ENCODE data around the gene GALNTL6.

DNA sequence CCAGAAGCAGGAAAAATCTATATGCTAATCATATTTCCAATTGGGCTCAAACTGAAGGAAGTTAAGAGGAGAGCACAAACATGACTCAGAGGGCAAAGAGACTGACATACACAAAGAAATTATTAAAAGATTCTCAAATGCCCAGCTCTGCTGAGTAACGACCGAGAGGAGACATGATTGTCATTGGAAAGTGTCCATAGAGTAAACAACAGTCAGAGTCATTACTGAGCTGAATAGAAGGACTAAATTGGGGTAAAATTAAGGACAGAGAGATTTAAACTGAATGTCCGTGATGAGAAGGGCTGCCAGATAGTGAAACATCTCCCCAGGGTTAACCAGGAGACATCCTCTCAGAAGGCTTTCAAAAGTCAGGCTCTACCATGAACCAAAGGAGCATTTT lies 1244.2 kb downstream of the GALNTL6 start:
- TF ChIP-seq, protein P1, sequence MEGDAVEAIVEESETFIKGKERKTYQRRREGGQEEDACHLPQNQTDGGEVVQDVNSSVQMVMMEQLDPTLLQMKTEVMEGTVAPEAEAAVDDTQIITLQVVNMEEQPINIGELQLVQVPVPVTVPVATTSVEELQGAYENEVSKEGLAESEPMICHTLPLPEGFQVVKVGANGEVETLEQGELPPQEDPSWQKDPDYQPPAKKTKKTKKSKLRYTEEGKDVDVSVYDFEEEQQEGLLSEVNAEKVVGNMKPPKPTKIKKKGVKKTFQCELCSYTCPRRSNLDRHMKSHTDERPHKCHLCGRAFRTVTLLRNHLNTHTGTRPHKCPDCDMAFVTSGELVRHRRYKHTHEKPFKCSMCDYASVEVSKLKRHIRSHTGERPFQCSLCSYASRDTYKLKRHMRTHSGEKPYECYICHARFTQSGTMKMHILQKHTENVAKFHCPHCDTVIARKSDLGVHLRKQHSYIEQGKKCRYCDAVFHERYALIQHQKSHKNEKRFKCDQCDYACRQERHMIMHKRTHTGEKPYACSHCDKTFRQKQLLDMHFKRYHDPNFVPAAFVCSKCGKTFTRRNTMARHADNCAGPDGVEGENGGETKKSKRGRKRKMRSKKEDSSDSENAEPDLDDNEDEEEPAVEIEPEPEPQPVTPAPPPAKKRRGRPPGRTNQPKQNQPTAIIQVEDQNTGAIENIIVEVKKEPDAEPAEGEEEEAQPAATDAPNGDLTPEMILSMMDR (IDR thresholded peaks at IDR 0.05; ENCODE audit: insufficient read depth, low read length, poor library complexity, severe bottlenecking): no peak
- TF ChIP-seq EZH2phosphoT487 (conservative IDR thresholded peaks at IDR 0.05; ENCODE audit: low read length): no peak
